WERI-Rb-1 (cell line): Measurements from ENCODE around the gene SNX22.
A peak's percentile ranks its signal among the peaks of the same experiment; 100 is the strongest.

Experiments used
- DNase-seq: peaks from one replicate; pipeline ENCODE4 v3.0.0-alpha.2; 2020
- H3K27ac ChIP-seq: fragments of 250-450 bp; sonication (Bioruptor Pico); 2 replicates; pipeline ENCODE4 v1.5.1; 2020; ENCODE audit warnings: mild to moderate bottlenecking, moderate library complexity
- H3K27me3 ChIP-seq: fragments of 250-450 bp; sonication (Bioruptor Pico); 2 replicates; pipeline ENCODE4 v1.5.1; 2021; ENCODE audit warnings: mild to moderate bottlenecking, low read depth, moderate library complexity; ENCODE audit not compliant: insufficient read depth, severe bottlenecking
- H3K36me3 ChIP-seq: fragments of 250-450 bp; sonication (Bioruptor Pico); 2 replicates; pipeline ENCODE4 v1.5.1; 2020; ENCODE audit warnings: mild to moderate bottlenecking, moderate library complexity
- H3K4me3 ChIP-seq: 2 replicates; pipeline ENCODE4 v1.5.1; 2011; ENCODE audit warnings: low read depth, mild to moderate bottlenecking, control low read depth, low read length
- H3K9me3 ChIP-seq: fragments of 250-450 bp; sonication (Bioruptor Pico); 2 replicates; pipeline ENCODE4 v1.5.1; 2021; ENCODE audit warnings: mild to moderate bottlenecking, moderate library complexity; ENCODE audit not compliant: severe bottlenecking
- CTCF ChIP-seq: IDR thresholded peaks from 2 replicates; pipeline ENCODE4 v1.5.1; 2011; ENCODE audit warnings: low read depth, mild to moderate bottlenecking, control low read depth, inconsistent platforms, low read length

SNX22 gene

DNA sequence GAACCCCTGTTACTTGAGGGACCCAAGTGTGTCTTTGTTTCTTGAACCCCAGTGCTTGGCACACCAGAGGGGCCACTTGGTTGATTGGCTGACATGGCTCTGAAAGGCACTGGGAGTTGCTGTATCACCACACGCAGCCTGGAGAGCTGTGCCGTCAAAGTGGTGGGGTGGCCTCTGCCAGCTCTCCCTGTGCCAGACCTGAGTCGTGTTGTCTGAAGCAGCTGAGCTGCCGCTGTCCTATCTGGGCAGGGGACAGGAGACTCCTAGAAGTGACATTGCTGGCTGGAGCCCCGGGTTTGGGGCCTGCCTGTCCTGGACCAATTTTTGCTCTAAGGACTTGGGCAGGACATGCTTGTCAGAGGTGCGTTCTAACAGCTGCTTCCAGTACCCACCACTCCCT, 5.5 kb upstream of the SNX22 start:
- no peak overlapping the region for H3K4me3 ChIP-seq
- no peak overlapping the region for H3K27ac ChIP-seq
- H3K27me3 ChIP-seq, result no peaks in the 10 kb centered on the region
- TF ChIP-seq CTCF, result no peak
- H3K9me3 ChIP-seq, result no peaks in the 10 kb centered on the region
- peaks cover 3% of the 10 kb centered on the region for H3K36me3 ChIP-seq
- no peak for DNase-seq

GRCh38 chr15:64146520-64146884, 5.0 kb upstream of the SNX22 start:
- Histone ChIP-seq H3K36me3 (no peaks in the 10 kb centered on the region; the same call in none of the 2 replicates), H3K9me3 (no peaks in the 10 kb centered on the region), H3K27ac (no peak overlapping the region), H3K4me3 (no peak overlapping the region), H3K27me3 (no peaks in the 10 kb centered on the region)
- no peak for TF ChIP-seq CTCF
- no peak for DNase-seq

DNA sequence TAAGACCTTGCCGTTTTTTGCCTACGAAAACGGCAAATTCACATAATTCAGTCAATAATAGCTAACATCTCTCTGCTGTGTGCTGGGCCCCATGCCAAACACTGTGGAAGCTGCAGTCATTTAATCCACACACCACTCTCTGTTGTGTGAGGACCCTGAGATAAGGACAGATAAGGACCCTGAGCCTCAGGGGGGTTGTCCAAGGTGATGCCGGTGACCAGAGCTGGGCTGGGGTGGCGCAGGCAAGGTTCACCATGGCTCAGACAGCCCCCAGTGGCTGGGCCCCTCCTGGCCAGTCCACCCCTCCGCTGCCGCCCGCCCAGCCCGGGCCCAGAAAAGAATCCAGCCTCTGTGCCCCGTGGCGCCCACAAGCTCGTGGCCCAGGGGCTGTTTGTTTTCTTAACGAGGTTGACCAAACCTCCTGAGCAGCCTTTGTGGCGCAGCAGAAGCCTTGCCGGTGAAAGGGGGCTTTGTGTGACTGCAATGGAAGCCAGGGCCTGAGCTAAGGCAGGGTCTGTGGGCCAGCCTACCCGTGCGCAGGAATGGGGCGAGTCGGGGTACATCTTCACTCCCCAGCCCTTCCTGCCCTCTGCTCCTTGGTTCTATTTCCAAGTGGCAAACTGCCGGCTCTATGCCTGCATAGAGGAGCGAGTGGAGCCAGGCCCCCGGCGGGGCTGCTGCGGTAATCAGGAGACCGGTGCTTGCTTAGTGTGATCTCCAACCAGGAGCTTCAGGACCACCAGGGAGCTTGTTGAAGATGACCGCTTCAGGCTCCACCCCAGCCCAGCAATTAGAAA, 4.4 kb upstream of the SNX22 start:
- no peak for TF ChIP-seq CTCF
- no peak overlapping the region for H3K27ac ChIP-seq
- no peaks in the 10 kb centered on the region for H3K9me3 ChIP-seq
- H3K27me3 ChIP-seq, result no peaks in the 10 kb centered on the region
- DNase-seq, result no peak
- H3K4me3 ChIP-seq, result no peak overlapping the region
- no peaks in the 10 kb centered on the region; the same call in 1 of the 2 replicates for H3K36me3 ChIP-seq

DNA sequence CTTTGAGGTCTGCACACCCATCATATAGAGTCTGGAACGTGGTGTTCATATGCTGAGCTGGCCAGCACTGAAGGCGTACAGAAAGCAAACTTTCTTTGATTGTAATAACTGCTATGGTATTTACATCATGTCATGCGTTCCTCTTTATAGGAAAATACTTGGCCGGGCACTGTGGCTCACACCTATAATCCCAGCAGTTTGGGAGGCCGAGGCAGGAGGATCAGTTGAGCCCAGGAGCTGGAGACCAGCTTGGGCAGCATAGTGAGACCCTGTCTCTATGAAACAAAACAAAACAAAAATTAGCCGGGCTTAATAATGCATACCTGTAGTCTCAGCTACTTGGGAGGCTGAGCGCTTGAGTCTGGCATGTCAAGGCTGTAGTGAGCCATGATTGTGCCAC, 3.4 kb upstream of the SNX22 start:
- Histone ChIP-seq H3K27me3 (peaks cover 2% of the 10 kb centered on the region), H3K9me3 (no peaks in the 10 kb centered on the region), H3K4me3 (no peak overlapping the region), H3K27ac (no peak overlapping the region), H3K36me3 (no peaks in the 10 kb centered on the region; the same call in 1 of the 2 replicates)
- no peak for DNase-seq
- TF ChIP-seq CTCF, result no peak

DNA sequence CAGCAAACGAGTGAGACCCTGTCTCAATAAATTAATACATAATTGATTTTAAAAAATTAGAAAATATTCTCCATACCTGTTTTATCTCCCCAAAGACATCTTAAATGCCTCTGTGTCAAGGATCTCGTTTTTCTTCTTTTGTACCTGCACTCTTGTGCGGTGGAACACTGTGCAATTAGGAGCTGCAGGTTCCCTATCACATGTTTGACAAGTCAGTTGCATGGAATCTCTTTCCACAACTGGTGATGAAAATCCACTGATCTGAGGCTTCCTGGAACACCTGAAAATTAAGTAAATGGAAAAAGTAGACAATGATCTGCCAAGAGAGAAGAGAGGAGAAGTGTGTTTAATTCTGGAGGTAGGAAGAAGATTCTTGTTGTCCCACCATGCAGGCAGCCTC, 3.0 kb upstream of the SNX22 start:
- no peak for TF ChIP-seq CTCF
- Histone ChIP-seq H3K36me3 (no peaks in the 10 kb centered on the region; the same call in none of the 2 replicates), H3K9me3 (no peaks in the 10 kb centered on the region), H3K4me3 (no peak overlapping the region), H3K27ac (no peak overlapping the region), H3K27me3 (peaks cover 2% of the 10 kb centered on the region)
- no peak for DNase-seq

DNA sequence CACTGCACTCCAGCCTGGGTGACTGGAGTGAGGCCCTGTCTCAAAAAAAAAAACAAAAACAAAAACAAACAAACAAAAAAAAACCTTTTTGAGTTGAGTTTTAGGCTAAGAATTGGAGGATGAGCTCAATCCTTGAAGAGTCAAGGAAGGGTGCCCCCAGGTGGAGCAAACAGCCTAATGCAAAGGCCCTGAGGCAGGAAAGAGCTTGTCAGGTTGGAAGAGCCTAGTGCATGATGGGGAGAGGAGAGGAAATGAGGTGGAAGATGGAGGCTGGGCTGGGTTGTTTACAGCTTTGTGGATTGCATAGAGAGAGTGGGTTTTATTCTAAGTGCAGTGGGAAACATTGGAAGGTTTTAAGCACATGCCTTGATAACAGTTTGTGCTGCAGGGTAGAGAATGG, 2.1 kb upstream of the SNX22 start:
- H3K36me3 ChIP-seq, result peaks cover 8% of the 10 kb centered on the region
- TF ChIP-seq CTCF, result peak; percentile 25; the same call in 1 of the 2 replicates
- H3K4me3 ChIP-seq, result no peak overlapping the region
- DNase-seq, result peak; percentile 43
- H3K27me3 ChIP-seq, result peaks cover 2% of the 10 kb centered on the region
- no peaks in the 10 kb centered on the region for H3K9me3 ChIP-seq
- H3K27ac ChIP-seq, result no peak overlapping the region
